SH-SY5Y (cell line): ENCODE measurements around the gene NBAS.

Experiments
- GATA2 ChIP-seq: IDR thresholded peaks from 2 replicates; pipeline ENCODE4 v1.6.1; 2011; ENCODE audit warnings: mild to moderate bottlenecking, low read depth, low read length
- GATA3 ChIP-seq: IDR thresholded peaks from 2 replicates; pipeline ENCODE4 v1.6.1; 2011; ENCODE audit warnings: low read depth, mild to moderate bottlenecking, low read length, moderate library complexity

DNA sequence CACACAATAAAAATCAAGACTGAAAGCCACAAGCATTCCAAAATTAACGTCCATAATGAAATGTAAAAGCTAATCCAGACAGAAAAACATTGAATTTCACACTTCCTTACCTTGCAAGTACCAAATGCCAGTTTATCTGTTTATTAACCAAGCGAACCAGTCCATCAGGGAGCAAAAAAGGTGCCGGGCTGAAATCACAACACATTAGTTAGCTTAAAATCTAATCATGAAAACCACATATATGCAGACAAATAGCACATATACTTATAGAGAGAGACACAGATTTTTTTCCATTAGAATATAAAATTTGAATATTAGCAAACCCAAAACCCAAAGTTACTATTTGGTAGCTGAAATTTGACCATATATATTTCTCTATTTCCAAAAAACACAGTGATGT, 7.2 kb downstream of the NBAS start:
- TF ChIP-seq GATA3 = no peak
- no peak for TF ChIP-seq GATA2
